Neural cell (in vitro differentiated cells): ENCODE results near the gene PSMB11. TPM values are rescaled to one million over a fixed set of nuclear protein-coding genes. Genes with fewer than 3 reads are reported as not detected.

Source experiments
- H2AFZ ChIP-seq: fragments of 200-600, 300-800 bp; sonication (generic), shearing (Covaris generic); 2 replicates; pipeline ENCODE4 v1.6.0; 2014; ENCODE audit warnings: low read depth, mild to moderate bottlenecking, antibody characterized with exemption, low read length, moderate library complexity
- H3F3A ChIP-seq: fragments of 200-600 bp; shearing (Covaris generic); 2 replicates; pipeline ENCODE4 v1.6.1; 2016; ENCODE audit warnings: mild to moderate bottlenecking, moderate library complexity, mixed read lengths, antibody characterized with exemption, low read length; ENCODE audit not compliant: insufficient read depth, poor library complexity, severe bottlenecking
- H3K27ac ChIP-seq: fragments of 200-600, 300-800 bp; sonication (generic), shearing (Covaris generic); 2 replicates; pipeline ENCODE4 v1.5.1; 2014; ENCODE audit warnings: mild to moderate bottlenecking, low read length, moderate library complexity
- H3K27me3 ChIP-seq: fragments of 300-800, 200-600 bp; sonication (generic), shearing (Covaris generic); 2 replicates; pipeline ENCODE4 v1.6.0; 2014; ENCODE audit warnings: mild to moderate bottlenecking, low read depth, low read length, moderate library complexity; ENCODE audit not compliant: insufficient read depth
- H3K36me3 ChIP-seq: fragments of 300-800, 200-600 bp; sonication (generic), shearing (Covaris generic); 2 replicates; pipeline ENCODE4 v1.5.1; 2014; ENCODE audit warnings: mild to moderate bottlenecking, antibody characterized with exemption, low read length, moderate library complexity; ENCODE audit not compliant: insufficient read depth
- H3K4me2 ChIP-seq: fragments of 300-800, 200-600 bp; sonication (generic), shearing (Covaris generic); 2 replicates; pipeline ENCODE4 v1.6.0; 2014; ENCODE audit warnings: mild to moderate bottlenecking, low read length
- H3K4me3 ChIP-seq: fragments of 300-800, 200-600 bp; sonication (generic), shearing (Covaris generic); 2 replicates; pipeline ENCODE4 v1.5.1; 2014; ENCODE audit warnings: mild to moderate bottlenecking, low read length, moderate library complexity
- H3K79me2 ChIP-seq: fragments of 200-600 bp; shearing (Covaris generic); replicated peaks from 2 replicates; pipeline ENCODE4 v1.6.0; 2014; ENCODE audit warnings: mild to moderate bottlenecking, low read length, moderate library complexity; ENCODE audit not compliant: insufficient read depth
- H3K9ac ChIP-seq: fragments of 300-800, 200-600 bp; sonication (generic), shearing (Covaris generic); 2 replicates; pipeline ENCODE4 v1.6.1; 2016; ENCODE audit warnings: mild to moderate bottlenecking, low read length, mixed read lengths
- H3K9me2 ChIP-seq: fragments of 200-600 bp; shearing (Covaris generic); 2 replicates; pipeline ENCODE4 v1.6.1; 2016; ENCODE audit warnings: mild to moderate bottlenecking, low read length, mixed read lengths; ENCODE audit not compliant: insufficient read depth
- H3K9me3 ChIP-seq: fragments of 200-600, 300-800 bp; sonication (generic), shearing (Covaris generic); 2 replicates; pipeline ENCODE4 v1.6.1; 2016; ENCODE audit warnings: mild to moderate bottlenecking, mixed run types, low read length, moderate library complexity, mixed read lengths
- H4K20me1 ChIP-seq: fragments of 200-600 bp; shearing (Covaris generic); 2 replicates; pipeline ENCODE4 v1.6.1; 2016; ENCODE audit warnings: mild to moderate bottlenecking, mixed run types; ENCODE audit not compliant: insufficient read depth
- CTCF ChIP-seq: fragments of 450-650 bp; IDR thresholded peaks from 2 replicates; pipeline ENCODE4 v1.5.1; 2014; ENCODE audit warnings: antibody characterized with exemption, mild to moderate bottlenecking, moderate library complexity; ENCODE audit not compliant: poor library complexity, severe bottlenecking
- EP300 ChIP-seq: fragments of 450-650 bp; conservative IDR thresholded peaks from 2 replicates; pipeline ENCODE4 v1.6.1; 2014; ENCODE audit warnings: antibody characterized with exemption, mild to moderate bottlenecking, moderate library complexity; ENCODE audit not compliant: poor library complexity, severe bottlenecking
- EZH2 ChIP-seq: fragments of 200-600, 300-800 bp; shearing (Covaris generic), sonication (generic); IDR thresholded peaks from 2 replicates; pipeline ENCODE4 v1.6.1; 2014; ENCODE audit warnings: antibody characterized with exemption, low read length, borderline replicate concordance, mild to moderate bottlenecking; ENCODE audit not compliant: insufficient read depth, poor library complexity, severe bottlenecking
- MXI1 ChIP-seq: fragments of 450-650 bp; conservative IDR thresholded peaks from 2 replicates; pipeline ENCODE4 v1.6.1; 2014; ENCODE audit warnings: antibody characterized with exemption, mild to moderate bottlenecking; ENCODE audit not compliant: poor library complexity, severe bottlenecking
- POLR2AphosphoS5 ChIP-seq: IDR thresholded peaks from 2 replicates; pipeline ENCODE4 v1.6.1; 2012
- RAD21 ChIP-seq: fragments of 450-650 bp; conservative IDR thresholded peaks from 2 replicates; pipeline ENCODE4 v1.6.1; 2014; ENCODE audit warnings: antibody characterized with exemption, mild to moderate bottlenecking, moderate library complexity
- REST ChIP-seq: IDR thresholded peaks from 2 replicates; pipeline ENCODE4 v1.6.1; 2012; ENCODE audit warnings: borderline replicate concordance
- SMC3 ChIP-seq: fragments of 450-650 bp; conservative IDR thresholded peaks from 2 replicates; pipeline ENCODE4 v1.6.1; 2014; ENCODE audit warnings: antibody characterized with exemption, mild to moderate bottlenecking, moderate library complexity; ENCODE audit not compliant: poor library complexity
- TAF1 ChIP-seq: IDR thresholded peaks from 2 replicates; pipeline ENCODE4 v1.6.1; 2012; ENCODE audit warnings: low read depth
- polyA plus RNA-seq: library from polyadenylated mRNA; depleted of rRNA; stranded (reverse); fragments of >200 nt; gene quantifications from 2 replicates; pipeline ENCODE4 v1.2.3, GENCODE V29; 2014

Gene PSMB11
- polyA plus RNA-seq, 1 donor from 2014 or later = not detected

- no peak overlapping the region for H3K4me2 ChIP-seq
- no peaks in the 10 kb centered on the region for H3K36me3 ChIP-seq
- no peak for TF ChIP-seq EZH2
- TF ChIP-seq RAD21 = no peak
- no peak for TF ChIP-seq SMC3
- no peak for TF ChIP-seq CTCF
- no peak for TF ChIP-seq MXI1
- no peak for TF ChIP-seq EP300
- TF ChIP-seq REST = no peak
- TF ChIP-seq TAF1 = no peak
- no peak for TF ChIP-seq POLR2AphosphoS5
- H3K27me3 ChIP-seq = no peaks in the 10 kb centered on the region
- H3K9ac ChIP-seq = no peak overlapping the region
- no peak overlapping the region for H3K4me3 ChIP-seq
- H3K9me3 ChIP-seq = no peaks in the 10 kb centered on the region
- H3K79me2 ChIP-seq = peaks cover 6% of the 10 kb centered on the region
- no peaks in the 10 kb centered on the region for H3K9me2 ChIP-seq
- H2AFZ ChIP-seq = no peak overlapping the region
- H4K20me1 ChIP-seq = no peaks in the 10 kb centered on the region
- H3F3A ChIP-seq = no peaks in the 10 kb centered on the region
- no peak overlapping the region for H3K27ac ChIP-seq
Measured at GRCh38 chr14:23052182-23052623, 10.2 kb downstream of the PSMB11 start.

- Histone ChIP-seq H2AFZ (no peak overlapping the region), H3K9ac (no peak overlapping the region), H3F3A (no peaks in the 10 kb centered on the region), H3K4me3 (no peak overlapping the region), H3K79me2 (peaks cover 6% of the 10 kb centered on the region), H3K27ac (no peak overlapping the region), H3K9me2 (no peaks in the 10 kb centered on the region), H3K27me3 (no peaks in the 10 kb centered on the region), H3K4me2 (no peak overlapping the region), H4K20me1 (no peaks in the 10 kb centered on the region), H3K9me3 (no peaks in the 10 kb centered on the region), H3K36me3 (no peaks in the 10 kb centered on the region)
- TF ChIP-seq MXI1 (no peak), TAF1 (no peak), POLR2AphosphoS5 (no peak), RAD21 (no peak), EZH2 (no peak), SMC3 (no peak), CTCF (no peak), REST (no peak), EP300 (no peak)
Measured at GRCh38 chr14:23052671-23053070, 10.7 kb downstream of the PSMB11 start.
